ENCODE data around the gene MYDGF. TPM values are rescaled to one million over a fixed set of nuclear protein-coding genes. Genes with fewer than 3 reads are reported as not detected.

MYDGF gene
- total RNA-seq, 1 donor from 2014 or later = 131 TPM

GRCh38 chr19:4717966-4718701 lies 48.0 kb upstream of the MYDGF start:
- peaks cover 67% of the 10 kb centered on the region for H3K79me2 ChIP-seq (ENCODE audit: insufficient read depth, low read length)
- no peak overlapping the region for H3K27ac Mint-ChIP-seq (ENCODE audit: unreplicated experiment)
- no peak for FAIRE-seq

GRCh38 chr19:4717191-4717965 lies 47.2 kb upstream of the MYDGF start:
- H3K4me2 ChIP-seq (ENCODE audit: low read length) = peak overlapping the region; percentile 74

More at GRCh38 chr19:4717966-4718701, 48.0 kb upstream of the MYDGF start:
- TF ChIP-seq CTCF (IDR thresholded peaks at IDR 0.05; ENCODE audit: insufficient read depth, low read depth, low read length) (no peak), EZH2 (IDR thresholded peaks at IDR 0.05; ENCODE audit: insufficient read depth, low read length) (no peak)
- H3K36me3 Mint-ChIP-seq (ENCODE audit: low read depth, unreplicated experiment) = peaks cover 12% of the 10 kb centered on the region
- H3K4me1 ChIP-seq (ENCODE audit: insufficient read depth, low read length) = peaks cover 60% of the 10 kb centered on the region
- peak overlapping the region; percentile 74 for H3K4me2 ChIP-seq (ENCODE audit: low read length)
- no peak overlapping the region for H3K4me3 Mint-ChIP-seq (ENCODE audit: unreplicated experiment)
- H2AFZ ChIP-seq (ENCODE audit: low read depth, low read length) = no peak overlapping the region
- H3K4me3 ChIP-seq (ENCODE audit: insufficient read depth, low read depth, low read length) = peak overlapping the region; percentile 30
- no peak for DNase-seq (ENCODE audit: low read depth)
- H3K27ac ChIP-seq (ENCODE audit: low read depth, low read length) = peak overlapping the region; percentile 94
- H3K4me1 Mint-ChIP-seq (ENCODE audit: low read depth, unreplicated experiment) = peaks cover 11% of the 10 kb centered on the region
- no peaks in the 10 kb centered on the region for H3K27me3 Mint-ChIP-seq (ENCODE audit: low read depth, unreplicated experiment)
- no peaks in the 10 kb centered on the region for H3K27me3 ChIP-seq (ENCODE audit: insufficient read depth, low read length)
- no peaks in the 10 kb centered on the region for H4K20me1 ChIP-seq (ENCODE audit: insufficient read depth, low read length)
- no peaks in the 10 kb centered on the region for H3K9me3 ChIP-seq (ENCODE audit: insufficient read depth, low read depth, low read length)
- peak overlapping the region; percentile 76 for H3K9ac ChIP-seq (ENCODE audit: low read length)
- H3K9me3 Mint-ChIP-seq (ENCODE audit: unreplicated experiment) = no peaks in the 10 kb centered on the region
- peaks cover 17% of the 10 kb centered on the region for H3K36me3 ChIP-seq (ENCODE audit: insufficient read depth, low read length)

More at GRCh38 chr19:4717191-4717965, 47.2 kb upstream of the MYDGF start:
- FAIRE-seq (no peak), DNase-seq (ENCODE audit: low read depth) (peak; percentile 98)
- H4K20me1 ChIP-seq (ENCODE audit: insufficient read depth, low read length) = no peaks in the 10 kb centered on the region
- no peak overlapping the region for H2AFZ ChIP-seq (ENCODE audit: low read depth, low read length)
- H3K9ac ChIP-seq (ENCODE audit: low read length) = peak overlapping the region; percentile 76
- H3K4me1 ChIP-seq (ENCODE audit: insufficient read depth, low read length) = peaks cover 61% of the 10 kb centered on the region
- peak overlapping the region; percentile 30 for H3K4me3 ChIP-seq (ENCODE audit: insufficient read depth, low read depth, low read length)
- H3K36me3 Mint-ChIP-seq (ENCODE audit: low read depth, unreplicated experiment) = peaks cover 12% of the 10 kb centered on the region
- TF ChIP-seq EZH2 (IDR thresholded peaks at IDR 0.05; ENCODE audit: insufficient read depth, low read length) = no peak
- TF ChIP-seq CTCF (IDR thresholded peaks at IDR 0.05; ENCODE audit: insufficient read depth, low read depth, low read length) = no peak
- no peaks in the 10 kb centered on the region for H3K9me3 ChIP-seq (ENCODE audit: insufficient read depth, low read depth, low read length)
- H3K27ac ChIP-seq (ENCODE audit: low read depth, low read length) = peak overlapping the region; percentile 94
- H3K4me1 Mint-ChIP-seq (ENCODE audit: low read depth, unreplicated experiment) = peaks cover 11% of the 10 kb centered on the region
- H3K4me3 Mint-ChIP-seq (ENCODE audit: unreplicated experiment) = peak overlapping the region; percentile 14
- no peaks in the 10 kb centered on the region for H3K9me3 Mint-ChIP-seq (ENCODE audit: unreplicated experiment)
- no peaks in the 10 kb centered on the region for H3K27me3 ChIP-seq (ENCODE audit: insufficient read depth, low read length)
- peaks cover 25% of the 10 kb centered on the region for H3K36me3 ChIP-seq (ENCODE audit: insufficient read depth, low read length)
- no peaks in the 10 kb centered on the region for H3K27me3 Mint-ChIP-seq (ENCODE audit: low read depth, unreplicated experiment)
- no peak overlapping the region for H3K27ac Mint-ChIP-seq (ENCODE audit: unreplicated experiment)
- H3K79me2 ChIP-seq (ENCODE audit: insufficient read depth, low read length) = peaks cover 67% of the 10 kb centered on the region

All from astrocyte (in vitro differentiated cells and primary cell).